Activated CD4-positive, alpha-beta T cell treated with anti-CD3 and anti-CD28 coated beads, Interleukin-2, Interleukin-6, amounts not matched to agents 100 ng/mL and 50 ng/mL, durations not matched to agents 16 hours and 8 hours (primary cell): ENCODE results near the gene FAM20A.

ENCODE experiments used
- DNase-seq: peaks from one replicate; pipeline ENCODE4 v3.0.0-alpha.2; 2020

FAM20A gene

GRCh38 chr17:68608515-68609130 lies 7.5 kb upstream of the FAM20A start:
- DNase-seq = no peak

- no peak for DNase-seq
Observed at GRCh38 chr17:68606451-68607307, 5.5 kb upstream of the FAM20A start.

- no peak for DNase-seq
Observed at GRCh38 chr17:68605914-68606313, 4.7 kb upstream of the FAM20A start.

- no peak for DNase-seq
Observed at GRCh38 chr17:68603656-68604055, 2.5 kb upstream of the FAM20A start.

GRCh38 chr17:68603027-68603426 lies 1.9 kb upstream of the FAM20A start:
- DNase-seq = no peak

GRCh38 chr17:68602289-68602688 lies 1.1 kb upstream of the FAM20A start:
- DNase-seq = no peak

GRCh38 chr17:68601565-68602288 lies 560 bp upstream of the FAM20A start:
- no peak for DNase-seq

GRCh38 chr17:68600067-68600930 lies 868 bp downstream of the FAM20A start:
- peak; percentile 5 for DNase-seq

GRCh38 chr17:68599552-68600066 lies 1.6 kb downstream of the FAM20A start:
- DNase-seq = no peak

- no peak for DNase-seq
Observed at GRCh38 chr17:68599091-68599490, 2.1 kb downstream of the FAM20A start.

- no peak for DNase-seq
Observed at GRCh38 chr17:68598545-68598961, 2.6 kb downstream of the FAM20A start.

- DNase-seq = no peak
Observed at GRCh38 chr17:68598074-68598473, 3.1 kb downstream of the FAM20A start.

- no peak for DNase-seq
Observed at GRCh38 chr17:68596411-68596945, 4.7 kb downstream of the FAM20A start.

- DNase-seq = no peak
Observed at GRCh38 chr17:68595986-68596385, 5.2 kb downstream of the FAM20A start.

GRCh38 chr17:68595496-68595895 lies 5.7 kb downstream of the FAM20A start:
- no peak for DNase-seq

- no peak for DNase-seq
Observed at GRCh38 chr17:68594552-68594951, 6.6 kb downstream of the FAM20A start.

- DNase-seq = no peak
Observed at GRCh38 chr17:68592682-68593641, 8.2 kb downstream of the FAM20A start.

GRCh38 chr17:68592009-68592408 lies 9.2 kb downstream of the FAM20A start:
- DNase-seq = no peak

GRCh38 chr17:68591583-68591982 lies 9.6 kb downstream of the FAM20A start:
- DNase-seq = no peak

- DNase-seq = no peak
Observed at GRCh38 chr17:68589086-68589485, 12.1 kb downstream of the FAM20A start.

- no peak for DNase-seq
Observed at GRCh38 chr17:68588362-68588761, 12.8 kb downstream of the FAM20A start.
